CD4-positive, alpha-beta T cell (primary cell): ENCODE results near the gene RAB9A. TPM values are rescaled to one million over a fixed set of nuclear protein-coding genes. Genes with fewer than 3 reads are reported as not detected.

Experiments
- ATAC-seq: fragments of 200-7000 bp; cut with Tn5 transposase; one replicate; pipeline ENCODE4 v1.10.0; 2022; ENCODE audit warnings: mild to moderate bottlenecking; ENCODE audit not compliant: poor library complexity
- CTCF ChIA-PET: fragments of 350-600 bp; sonication (Branson Sonifier 250); formaldehyde crosslinking; loops from one replicate; lab custom pipeline; 2021; ENCODE audit warnings: antibody characterized with exemption, inconsistent platforms; lab: Charles Lee
- POLR2A ChIA-PET: fragments of 350-600 bp; sonication (Branson Sonifier 250); formaldehyde crosslinking; loops from one replicate; lab custom pipeline; 2021; ENCODE audit warnings: antibody characterized with exemption, inconsistent platforms; lab: Charles Lee
- DNase-seq, 14 experiments: peaks; one replicate each; pipeline ENCODE4 v3.0.0-alpha.2; 2013 to 2020; ENCODE audit warnings: mixed read lengths in 2 of 14
- H3K27ac ChIP-seq, 2 donors: one replicate each; pipeline versions ENCODE4 v1.5.1 to v1.7.0; 2013; ENCODE audit warnings: low read length in 2 of 2, low read depth in 1 of 2, mild to moderate bottlenecking in 1 of 2
- H3K27me3 ChIP-seq, 2 experiments: 1 replicate in 1 of 2; 2 replicates in 1 of 2; pipeline versions ENCODE4 v1.6.1 to v1.7.0; 2013; ENCODE audit warnings: low read length in 2 of 2, control low read depth in 1 of 2, mild to moderate bottlenecking in 1 of 2, moderate library complexity in 1 of 2; ENCODE audit not compliant: insufficient read depth in 2 of 2, control insufficient read depth in 1 of 2
- H3K36me3 ChIP-seq: one replicate; pipeline ENCODE4 v1.6.1; 2013; ENCODE audit warnings: low read length, control low read depth; ENCODE audit not compliant: insufficient read depth
- H3K4me1 ChIP-seq: one replicate; pipeline ENCODE4 v1.6.1; 2013; ENCODE audit warnings: low read length, control low read depth; ENCODE audit not compliant: insufficient read depth
- H3K4me3 ChIP-seq: one replicate; pipeline ENCODE4 v1.5.1; 2013; ENCODE audit warnings: mild to moderate bottlenecking, low read length, moderate library complexity
- H3K9me3 ChIP-seq, 2 experiments: 1 replicate in 1 of 2; 2 replicates in 1 of 2; pipeline versions ENCODE4 v1.6.1 to v1.7.0; 2013; ENCODE audit warnings: low read length in 2 of 2, mild to moderate bottlenecking in 2 of 2, control low read depth in 1 of 2, moderate library complexity in 1 of 2; ENCODE audit not compliant: control insufficient read depth in 1 of 2, insufficient read depth in 1 of 2
- H3K27ac Mint-ChIP-seq: one replicate; pipeline ENCODE4 v1.8.0; 2020; ENCODE audit warnings: mixed read lengths
- H3K27me3 Mint-ChIP-seq: one replicate; pipeline ENCODE4 v1.8.0; 2021; ENCODE audit warnings: mixed read lengths
- H3K36me3 Mint-ChIP-seq: one replicate; pipeline ENCODE4 v1.8.0; 2021; ENCODE audit warnings: low read depth, mixed read lengths
- H3K4me1 Mint-ChIP-seq: one replicate; pipeline ENCODE4 v1.8.0; 2021; ENCODE audit warnings: low read depth, mixed read lengths
- H3K4me3 Mint-ChIP-seq: one replicate; pipeline ENCODE4 v1.8.0; 2020; ENCODE audit warnings: mild to moderate bottlenecking, mixed read lengths
- H3K9me3 Mint-ChIP-seq: one replicate; pipeline ENCODE4 v1.8.0; 2020; ENCODE audit warnings: mixed read lengths
- intact Hi-C, 2 experiments: fragments of 100-400 bp; cut with DNase I in 1 of 2; cut with micrococcal nuclease in 1 of 2; formaldehyde crosslinking; loops; one replicate each; pipeline versions ENCODE4 v1.15.1 to v1.9.0; 2023 to 2025; cut with DNase I, micrococcal nuclease
- total RNA-seq, 174 experiments: library from RNA in 2 of 174; stranded (reverse) in 2 of 174; gene quantifications; one replicate each; pipeline ENCODE4 v1.2.3 and lab custom pipeline; 2021 to 2026
- TF ChIP-seq, protein P1 (sequence below): fragments of 200-600 bp; IDR thresholded peaks from one replicate; pipeline ENCODE4 v1.8.0; 2022; ENCODE audit warnings: antibody characterized with exemption, mild to moderate bottlenecking

RAB9A gene
- total RNA-seq, 2 experiments from 2014 or later = 21.4 to 25.2 TPM

DNA sequence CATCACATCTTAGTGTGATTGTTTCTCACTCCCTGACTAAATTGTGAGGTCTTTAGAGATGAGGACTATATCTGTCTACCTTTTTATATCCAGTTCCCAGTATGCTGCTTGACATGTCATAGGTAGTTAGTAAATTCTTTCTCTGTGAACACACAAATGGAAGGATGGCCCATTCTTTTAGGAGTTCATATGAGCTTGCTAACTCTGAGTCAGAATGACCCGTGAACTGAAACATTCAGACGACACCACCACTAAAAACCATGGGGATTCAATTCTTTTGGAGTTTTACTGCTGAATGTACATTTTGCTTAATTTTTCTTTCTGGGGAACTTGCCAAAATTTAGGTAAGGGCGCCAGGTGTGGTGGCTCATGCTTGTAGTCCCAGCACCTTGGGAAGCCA lies 59.6 kb downstream of the RAB9A start:
- Mint-ChIP-seq H3K9me3 (no peaks in the 10 kb centered on the region), H3K4me1 (peaks cover 23% of the 10 kb centered on the region), H3K4me3 (no peak overlapping the region), H3K27ac (no peak overlapping the region), H3K27me3 (no peaks in the 10 kb centered on the region), H3K36me3 (peaks cover 74% of the 10 kb centered on the region)
- H3K36me3 ChIP-seq = peaks cover 60% of the 10 kb centered on the region
- ATAC-seq (no peak), DNase-seq (no peak)
- intact Hi-C loops = loop anchor here (2.0 to 5.0 kb wide), 2 partner anchors 90 to 241 kb away; no protein-coding TSS in a partner anchor
- H3K4me1 ChIP-seq = peaks cover 3% of the 10 kb centered on the region
- POLR2A ChIA-PET = interaction anchor here (1.2 kb wide), 1 partner anchor 12 kb away, joined by 3 read pairs; no protein-coding TSS in a partner anchor
- CTCF ChIA-PET = interaction anchor here (0.8 to 1.5 kb wide), 2 partner anchors 10 to 89 kb away, joined by 3 to 5 read pairs; no protein-coding TSS in a partner anchor
- no peaks in the 10 kb centered on the region for H3K9me3 ChIP-seq
- H3K27me3 ChIP-seq = no peaks in the 10 kb centered on the region
- no peak overlapping the region for H3K27ac ChIP-seq
- TF ChIP-seq, protein P1, sequence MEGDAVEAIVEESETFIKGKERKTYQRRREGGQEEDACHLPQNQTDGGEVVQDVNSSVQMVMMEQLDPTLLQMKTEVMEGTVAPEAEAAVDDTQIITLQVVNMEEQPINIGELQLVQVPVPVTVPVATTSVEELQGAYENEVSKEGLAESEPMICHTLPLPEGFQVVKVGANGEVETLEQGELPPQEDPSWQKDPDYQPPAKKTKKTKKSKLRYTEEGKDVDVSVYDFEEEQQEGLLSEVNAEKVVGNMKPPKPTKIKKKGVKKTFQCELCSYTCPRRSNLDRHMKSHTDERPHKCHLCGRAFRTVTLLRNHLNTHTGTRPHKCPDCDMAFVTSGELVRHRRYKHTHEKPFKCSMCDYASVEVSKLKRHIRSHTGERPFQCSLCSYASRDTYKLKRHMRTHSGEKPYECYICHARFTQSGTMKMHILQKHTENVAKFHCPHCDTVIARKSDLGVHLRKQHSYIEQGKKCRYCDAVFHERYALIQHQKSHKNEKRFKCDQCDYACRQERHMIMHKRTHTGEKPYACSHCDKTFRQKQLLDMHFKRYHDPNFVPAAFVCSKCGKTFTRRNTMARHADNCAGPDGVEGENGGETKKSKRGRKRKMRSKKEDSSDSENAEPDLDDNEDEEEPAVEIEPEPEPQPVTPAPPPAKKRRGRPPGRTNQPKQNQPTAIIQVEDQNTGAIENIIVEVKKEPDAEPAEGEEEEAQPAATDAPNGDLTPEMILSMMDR = no peak
- H3K4me3 ChIP-seq = no peak overlapping the region

DNA sequence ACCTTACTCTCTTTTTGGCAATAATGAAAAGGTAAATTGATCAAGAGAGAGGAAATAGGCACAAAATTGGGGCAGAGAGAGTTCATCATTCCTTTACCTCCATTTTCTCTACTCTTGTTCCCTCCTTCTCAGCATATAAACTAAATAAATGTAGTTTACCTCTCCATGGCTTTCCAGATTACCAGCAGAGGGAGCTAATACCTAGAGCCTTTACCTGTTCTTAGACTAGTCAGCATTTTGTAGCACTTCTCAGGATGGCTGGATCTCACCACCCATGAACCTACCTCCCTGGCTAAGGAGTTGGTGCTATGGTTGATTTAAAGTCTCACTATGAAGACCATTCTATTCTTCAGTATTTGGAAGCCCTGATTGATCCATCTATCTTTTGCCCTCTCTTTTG lies 61.3 kb downstream of the RAB9A start:
- intact Hi-C loops = loop anchor here (1.0 to 10.0 kb wide), 2 partner anchors 282 to 1575 kb away; no protein-coding TSS in a partner anchor
- Histone ChIP-seq H3K27ac (no peak overlapping the region), H3K36me3 (peaks cover 54% of the 10 kb centered on the region), H3K9me3 (no peaks in the 10 kb centered on the region), H3K4me1 (peaks cover 3% of the 10 kb centered on the region), H3K4me3 (no peak overlapping the region), H3K27me3 (no peaks in the 10 kb centered on the region)
- ChIA-PET POLR2A (interaction anchor here (2.1 kb wide), 1 partner anchor 61 kb away, joined by 8 read pairs; the partner anchor contains the start of gene RAB9A), CTCF (interaction anchor here (1.0 to 1.6 kb wide), 4 partner anchors 10 to 274 kb away, joined by 3 to 5 read pairs (median 3); partner anchors contain the start of genes OFD1 and TRAPPC2)
- DNase-seq (peak in 4 of 14 experiments; percentile 15 to 67 (median 60)), ATAC-seq (peak; percentile 65)
- peaks cover 66% of the 10 kb centered on the region for H3K36me3 Mint-ChIP-seq
- H3K27ac Mint-ChIP-seq = peak overlapping the region; percentile 6
- TF ChIP-seq, protein P1 = peak; percentile 62
- H3K4me3 Mint-ChIP-seq = no peak overlapping the region
- H3K27me3 Mint-ChIP-seq = no peaks in the 10 kb centered on the region
- peaks cover 28% of the 10 kb centered on the region for H3K4me1 Mint-ChIP-seq
- H3K9me3 Mint-ChIP-seq = no peaks in the 10 kb centered on the region

DNA sequence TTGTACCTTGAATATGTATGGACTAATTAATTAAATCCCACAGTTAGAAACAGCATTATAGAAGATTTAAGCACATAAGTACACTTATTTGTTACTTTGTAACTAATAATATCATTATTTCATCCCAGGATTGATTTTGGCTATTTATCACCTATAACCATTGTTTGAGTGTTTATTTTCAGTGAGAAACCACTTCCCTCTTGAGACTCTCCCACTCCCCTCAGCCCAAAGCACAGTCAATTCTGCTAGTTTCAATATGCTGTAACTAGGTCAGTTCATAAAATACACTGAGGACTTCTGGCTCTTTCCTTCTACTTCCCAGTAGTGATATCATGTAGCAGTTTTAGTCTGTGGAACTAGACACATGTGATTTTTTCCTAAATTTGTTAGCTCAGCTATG lies 61.9 kb downstream of the RAB9A start:
- Mint-ChIP-seq H3K27me3 (no peaks in the 10 kb centered on the region), H3K4me3 (no peak overlapping the region), H3K36me3 (peaks cover 64% of the 10 kb centered on the region), H3K27ac (no peak overlapping the region), H3K4me1 (peaks cover 31% of the 10 kb centered on the region), H3K9me3 (no peaks in the 10 kb centered on the region)
- H3K36me3 ChIP-seq = peaks cover 48% of the 10 kb centered on the region
- CTCF ChIA-PET = interaction anchor here (1.0 to 1.6 kb wide), 3 partner anchors 10 to 273 kb away, joined by 3 to 5 read pairs (median 3); partner anchors contain the start of genes OFD1 and TRAPPC2
- TF ChIP-seq, protein P1 = no peak
- intact Hi-C loops = loop anchor here (1.0 to 10.0 kb wide), 2 partner anchors 281 to 1574 kb away; no protein-coding TSS in a partner anchor
- peaks cover 3% of the 10 kb centered on the region for H3K4me1 ChIP-seq
- POLR2A ChIA-PET = interaction anchor here (2.1 to 2.6 kb wide), 2 partner anchors 16 to 62 kb away, joined by 8 to 12 read pairs; partner anchors contain the start of genes OFD1, RAB9A and TRAPPC2
- no peak overlapping the region for H3K27ac ChIP-seq
- ATAC-seq (no peak), DNase-seq (no peak)
- H3K27me3 ChIP-seq = no peaks in the 10 kb centered on the region
- H3K4me3 ChIP-seq = no peak overlapping the region
- no peaks in the 10 kb centered on the region for H3K9me3 ChIP-seq
